Left ventricle myocardium inferior (tissue), 1 donor: ENCODE measurements around the gene TTC9B. TPM values are rescaled to one million over a fixed set of nuclear protein-coding genes. Genes with fewer than 3 reads are reported as not detected.

ENCODE experiments used
- DNase-seq: peaks from one replicate; pipeline ENCODE4 v3.0.0-alpha.2; 2020
- H3K27ac ChIP-seq: fragments of 200-600 bp; replicated peaks from 2 replicates; pipeline ENCODE4 v1.8.0; 2021
- H3K27me3 ChIP-seq: fragments of 200-600 bp; 2 replicates; pipeline ENCODE4 v1.8.0; 2021; ENCODE audit warnings: low read depth
- H3K36me3 ChIP-seq: fragments of 200-600 bp; 2 replicates; pipeline ENCODE4 v1.8.0; 2021
- H3K4me1 ChIP-seq: fragments of 200-600 bp; 2 replicates; pipeline ENCODE4 v1.8.0; 2021
- H3K4me3 ChIP-seq: fragments of 200-600 bp; 2 replicates; pipeline ENCODE4 v1.8.0; 2021; ENCODE audit warnings: mild to moderate bottlenecking, moderate library complexity
- H3K9me3 ChIP-seq: fragments of 200-600 bp; replicated peaks from 2 replicates; pipeline ENCODE4 v1.8.0; 2021
- intact Hi-C: fragments of 100-400 bp; cut with micrococcal nuclease; formaldehyde crosslinking; loops from one replicate; pipeline ENCODE4 v1.11.0; 2022
- total RNA-seq: library from RNA; stranded (reverse); fragmentation: NEBNext Ultra II Directional; extraction: Animal tissue kit (Norgen Biotek cat#: 25700); gene quantifications from one replicate; pipeline ENCODE4 v1.2.1, GENCODE V29; 2021
- TF ChIP-seq, protein P1 (sequence below): fragments of 200-600 bp; IDR thresholded peaks from 2 replicates; pipeline ENCODE4 v1.8.0; 2021; ENCODE audit warnings: antibody characterized with exemption, mild to moderate bottlenecking, borderline replicate concordance
- donor health status: DM: no; HTN: yes; CAD: no; lungs with severe emphysema.

Gene TTC9B
- total RNA-seq, 1 donor from 2014 or later: not detected

DNA sequence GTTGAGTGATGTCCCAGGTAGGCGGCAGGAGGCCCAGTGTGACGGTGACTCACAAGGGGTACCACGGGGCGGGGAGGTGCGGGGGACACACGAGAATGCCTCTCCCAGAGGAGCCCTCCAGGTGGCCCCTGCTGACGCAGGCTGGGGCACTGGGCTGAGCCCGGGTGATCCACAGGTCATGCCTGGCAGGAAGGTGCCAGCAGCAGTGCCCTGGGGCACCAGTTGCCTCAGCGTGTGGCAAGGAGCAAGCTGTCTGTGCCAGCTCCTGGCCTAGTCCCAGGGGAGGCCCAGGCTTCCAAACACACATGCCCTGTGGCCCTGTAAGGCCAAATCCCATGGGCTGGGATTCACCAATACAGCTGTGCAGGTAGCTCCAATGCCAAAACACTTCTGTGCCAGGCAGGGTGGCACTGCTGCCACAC lies 38.9 kb upstream of the TTC9B start:
- Histone ChIP-seq H3K36me3 (peaks cover 42% of the 10 kb centered on the region), H3K27ac (peak overlapping the region; percentile 50)
- intact Hi-C loops: no loop called here

DNA sequence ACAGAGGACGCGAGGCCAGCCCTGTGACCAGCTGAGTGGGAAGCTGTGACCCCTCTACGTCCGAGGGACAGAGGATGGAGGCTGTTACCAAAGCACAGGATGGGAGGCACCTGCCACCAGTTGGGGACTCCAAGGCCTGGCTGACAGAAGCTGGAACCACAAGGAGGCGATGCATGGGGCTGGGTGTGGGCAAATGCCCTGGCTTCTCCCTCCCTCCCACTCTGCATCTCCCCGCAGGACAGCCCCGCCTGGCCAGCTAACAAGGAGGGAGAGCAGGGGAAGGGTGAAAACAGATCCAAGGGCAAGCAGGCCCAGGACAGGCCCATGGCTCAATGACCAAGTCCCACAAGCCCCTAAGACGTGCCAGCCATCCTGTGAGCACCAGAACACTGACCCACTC lies 38.3 kb upstream of the TTC9B start:
- H3K4me3 ChIP-seq: no peak overlapping the region
- intact Hi-C loops: no loop called here
- H3K27ac ChIP-seq: peak overlapping the region; percentile 50
- H3K36me3 ChIP-seq: peaks cover 47% of the 10 kb centered on the region
- no peaks in the 10 kb centered on the region for H3K9me3 ChIP-seq
- DNase-seq: peak; percentile 1
- peaks cover 45% of the 10 kb centered on the region for H3K4me1 ChIP-seq
- no peaks in the 10 kb centered on the region for H3K27me3 ChIP-seq
- TF ChIP-seq, protein P1, sequence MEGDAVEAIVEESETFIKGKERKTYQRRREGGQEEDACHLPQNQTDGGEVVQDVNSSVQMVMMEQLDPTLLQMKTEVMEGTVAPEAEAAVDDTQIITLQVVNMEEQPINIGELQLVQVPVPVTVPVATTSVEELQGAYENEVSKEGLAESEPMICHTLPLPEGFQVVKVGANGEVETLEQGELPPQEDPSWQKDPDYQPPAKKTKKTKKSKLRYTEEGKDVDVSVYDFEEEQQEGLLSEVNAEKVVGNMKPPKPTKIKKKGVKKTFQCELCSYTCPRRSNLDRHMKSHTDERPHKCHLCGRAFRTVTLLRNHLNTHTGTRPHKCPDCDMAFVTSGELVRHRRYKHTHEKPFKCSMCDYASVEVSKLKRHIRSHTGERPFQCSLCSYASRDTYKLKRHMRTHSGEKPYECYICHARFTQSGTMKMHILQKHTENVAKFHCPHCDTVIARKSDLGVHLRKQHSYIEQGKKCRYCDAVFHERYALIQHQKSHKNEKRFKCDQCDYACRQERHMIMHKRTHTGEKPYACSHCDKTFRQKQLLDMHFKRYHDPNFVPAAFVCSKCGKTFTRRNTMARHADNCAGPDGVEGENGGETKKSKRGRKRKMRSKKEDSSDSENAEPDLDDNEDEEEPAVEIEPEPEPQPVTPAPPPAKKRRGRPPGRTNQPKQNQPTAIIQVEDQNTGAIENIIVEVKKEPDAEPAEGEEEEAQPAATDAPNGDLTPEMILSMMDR: no peak

More for the DNA sequence above, 38.9 kb upstream of the TTC9B start:
- TF ChIP-seq, protein P1: no peak
- Histone ChIP-seq H3K27me3 (no peaks in the 10 kb centered on the region), H3K4me1 (peaks cover 41% of the 10 kb centered on the region), H3K4me3 (no peak overlapping the region), H3K9me3 (no peaks in the 10 kb centered on the region)
- DNase-seq: peak; percentile 58

DNA sequence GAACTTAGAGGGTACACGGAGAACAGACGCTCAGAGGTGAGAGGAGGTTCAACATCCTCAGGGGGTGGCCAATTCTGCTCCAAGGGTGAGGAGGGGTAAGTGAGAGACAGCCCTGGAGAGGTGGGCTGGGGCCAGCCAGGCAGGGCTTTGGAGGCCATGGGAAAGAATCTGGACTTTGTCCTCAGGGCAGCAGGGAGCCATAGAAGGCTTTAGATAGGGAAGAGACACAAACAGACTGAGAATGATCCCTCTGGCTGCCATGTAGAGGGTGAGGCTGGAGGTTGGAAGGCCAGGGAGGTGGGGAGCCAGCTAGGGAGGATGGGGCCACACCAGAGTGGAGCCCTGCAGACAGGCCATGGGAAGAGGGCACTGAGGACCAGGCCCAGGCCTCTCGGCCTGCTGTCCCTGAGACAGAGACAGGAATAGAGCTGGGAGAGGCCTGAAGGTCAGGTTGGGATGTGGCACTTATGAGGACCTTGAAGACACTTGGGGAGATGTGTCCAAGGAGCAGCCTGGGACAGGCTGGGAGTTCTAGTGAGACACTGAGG lies 37.5 kb upstream of the TTC9B start:
- Histone ChIP-seq H3K4me1 (peaks cover 45% of the 10 kb centered on the region), H3K27ac (no peak overlapping the region), H3K27me3 (no peaks in the 10 kb centered on the region), H3K9me3 (no peaks in the 10 kb centered on the region), H3K36me3 (peaks cover 53% of the 10 kb centered on the region), H3K4me3 (no peak overlapping the region)
- DNase-seq: peak; percentile 1
- intact Hi-C loops: no loop called here
- TF ChIP-seq, protein P1: no peak

DNA sequence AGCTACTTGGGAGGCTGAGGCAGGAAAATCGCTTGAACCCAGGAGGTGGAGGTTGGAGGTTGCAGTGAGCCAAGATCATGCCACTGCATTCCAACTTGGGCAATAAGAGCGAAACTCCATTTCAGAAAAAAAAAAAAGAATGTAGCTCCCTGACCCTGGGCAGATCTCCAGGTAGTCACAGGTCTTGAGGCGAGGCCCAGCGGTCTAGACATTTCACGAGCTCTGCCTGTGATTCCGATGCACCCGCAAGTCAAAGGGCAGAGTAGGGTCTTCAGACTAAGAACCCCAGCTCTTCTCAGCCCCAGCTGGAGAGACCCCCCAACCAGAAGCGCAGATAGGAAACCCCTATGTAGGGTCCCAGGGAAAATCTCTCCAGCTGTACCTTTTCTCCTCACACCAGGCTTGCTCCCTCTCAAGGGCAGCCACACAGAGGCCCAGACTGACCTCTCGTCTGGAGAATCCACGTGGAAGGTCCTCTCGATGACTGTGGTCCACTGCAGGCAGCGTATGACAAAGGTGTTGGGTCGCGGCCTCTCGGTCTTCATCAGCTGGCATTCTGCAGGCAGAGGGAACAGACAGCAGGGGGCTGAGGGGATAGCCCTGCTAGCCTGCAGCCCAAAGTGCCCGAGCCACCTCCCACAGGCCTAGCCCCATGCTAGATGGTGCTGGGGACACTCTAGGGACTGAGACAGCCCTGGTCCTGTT lies 36.7 kb upstream of the TTC9B start:
- TF ChIP-seq, protein P1: no peak
- H3K36me3 ChIP-seq: peaks cover 58% of the 10 kb centered on the region
- no peak overlapping the region for H3K4me3 ChIP-seq
- intact Hi-C loops: no loop called here
- H3K27me3 ChIP-seq: no peaks in the 10 kb centered on the region
- peak; percentile 5 for DNase-seq
- H3K4me1 ChIP-seq: peaks cover 41% of the 10 kb centered on the region
- no peak overlapping the region for H3K27ac ChIP-seq
- H3K9me3 ChIP-seq: no peaks in the 10 kb centered on the region

DNA sequence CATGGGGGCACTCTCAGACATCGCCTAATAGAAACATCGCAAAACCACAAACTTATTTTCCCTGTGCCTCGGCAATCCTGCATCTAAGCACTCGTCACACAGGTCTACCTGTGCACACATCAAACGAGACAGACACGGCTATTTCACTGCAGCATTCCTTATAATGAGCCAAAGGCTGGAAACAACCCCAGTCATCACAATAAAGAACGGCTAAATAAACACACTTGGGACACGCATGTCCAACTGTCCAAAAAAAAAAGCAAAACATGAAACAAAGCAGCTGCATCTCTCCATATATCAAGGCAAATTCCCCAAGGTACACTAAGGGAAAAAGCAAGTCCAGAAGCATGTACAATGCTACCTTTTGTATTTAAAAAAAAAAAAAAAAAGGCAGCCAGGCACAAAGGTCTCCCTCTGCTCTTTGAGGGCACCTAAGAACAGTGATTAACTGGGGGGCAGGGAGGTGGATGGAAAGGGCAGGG lies 35.5 kb upstream of the TTC9B start:
- H3K27ac ChIP-seq: no peak overlapping the region
- no peaks in the 10 kb centered on the region for H3K9me3 ChIP-seq
- no peak overlapping the region for H3K4me3 ChIP-seq
- peaks cover 40% of the 10 kb centered on the region for H3K4me1 ChIP-seq
- H3K27me3 ChIP-seq: no peaks in the 10 kb centered on the region
- DNase-seq: no peak
- intact Hi-C loops: no loop called here
- TF ChIP-seq, protein P1: no peak
- H3K36me3 ChIP-seq: peaks cover 64% of the 10 kb centered on the region
